ENCODE results near the gene RPS6KA5.
A peak's percentile ranks its signal among the peaks of the same experiment; 100 is the strongest.
"Not testable (repeated sequence)": the region's sequence is repeated elsewhere in the genome, so short reads cannot be mapped to it uniquely, and the experiment has no call there.

RPS6KA5 gene

DNA sequence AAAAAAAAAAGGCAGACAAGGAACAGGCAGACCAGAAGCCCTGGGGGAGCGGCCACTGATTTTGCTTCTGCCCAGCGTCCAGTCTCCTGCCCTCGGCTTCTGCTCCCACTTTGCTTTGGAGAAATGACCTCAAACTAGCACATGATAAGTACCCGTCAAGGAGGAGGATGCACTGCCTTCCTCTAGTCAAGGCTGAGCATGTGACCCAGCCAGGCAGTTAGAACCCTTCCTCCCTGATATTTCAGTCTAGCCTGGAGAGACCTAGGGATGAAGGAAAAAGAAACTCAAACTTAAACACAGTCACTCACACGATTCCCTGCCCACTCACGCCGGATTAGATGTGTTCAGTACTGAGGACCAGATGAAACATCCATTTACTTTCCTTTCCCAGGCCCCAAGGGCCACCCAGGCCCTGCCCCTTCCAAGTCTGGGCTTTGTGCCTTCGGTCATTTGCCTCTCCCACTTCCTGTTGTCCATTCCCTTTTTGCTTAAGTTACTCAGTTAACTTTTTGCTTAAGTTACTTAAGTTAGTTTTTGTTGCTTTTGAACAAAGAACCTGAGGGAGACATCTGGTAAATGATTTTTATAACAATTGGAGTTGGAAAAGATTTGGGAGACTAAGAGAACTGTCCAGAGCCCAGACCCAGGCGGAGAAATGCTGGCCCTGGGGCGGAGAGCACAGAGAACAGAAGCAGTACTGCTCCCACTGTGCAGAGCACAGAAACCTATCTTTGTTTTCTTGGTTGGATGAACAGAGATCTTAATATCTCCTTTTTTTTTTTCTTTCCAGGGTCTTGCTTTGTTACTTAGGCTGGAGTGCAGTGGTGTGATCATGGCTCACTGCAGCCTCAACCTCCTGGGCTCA, 221.2 kb downstream of the RPS6KA5 start:
- H3K27ac ChIP-seq (ENCODE audit: low read depth, low read length), result no peak overlapping the region
- no peak overlapping the region for H3K9ac ChIP-seq (ENCODE audit: low read length)
- H3K4me3 ChIP-seq (ENCODE audit: low read depth in 1 of 2, low read length in 2 of 2), result peak overlapping the region in 1 of 2 donors; percentile 32
- no peaks in the 10 kb centered on the region for H3K36me3 ChIP-seq (ENCODE audit: insufficient read depth, low read length)
- no peaks in the 10 kb centered on the region for H3K4me1 ChIP-seq (ENCODE audit: insufficient read depth, low read length)
- H3K9me3 ChIP-seq (ENCODE audit: low read length), result no peaks in the 10 kb centered on the region
- H3K27me3 ChIP-seq (ENCODE audit: control insufficient read depth in 1 of 2, insufficient read depth in 2 of 2, low read length in 2 of 2), result no peaks in the 10 kb centered on the region

DNA sequence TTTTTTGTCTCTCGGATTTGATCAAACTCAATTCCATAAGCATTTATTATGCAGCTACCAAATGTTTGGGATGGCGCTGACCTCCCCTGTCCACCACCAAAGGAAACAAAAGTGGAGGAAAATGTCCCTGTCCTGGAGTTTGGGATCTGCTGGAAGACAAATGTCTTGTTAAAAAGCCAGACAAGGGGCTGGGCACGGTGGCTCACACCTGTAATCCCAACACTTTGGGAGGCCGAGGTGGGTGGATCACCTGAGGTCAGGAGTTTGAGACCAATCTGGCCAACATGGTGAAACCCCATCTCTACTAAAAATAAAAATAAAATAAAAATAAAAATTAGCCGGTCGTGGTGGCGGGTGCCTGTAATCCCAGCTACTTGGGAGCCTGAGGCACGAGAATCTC, 221.9 kb downstream of the RPS6KA5 start:
- not testable (repeated sequence) for H3K9ac ChIP-seq (ENCODE audit: low read length); H3K27ac ChIP-seq (ENCODE audit: low read depth, low read length); H3K4me3 ChIP-seq (ENCODE audit: low read depth in 1 of 2, low read length in 2 of 2); H3K4me1 ChIP-seq (ENCODE audit: insufficient read depth, low read length); H3K9me3 ChIP-seq (ENCODE audit: low read length); H3K27me3 ChIP-seq (ENCODE audit: control insufficient read depth in 1 of 2, insufficient read depth in 2 of 2, low read length in 2 of 2); H3K36me3 ChIP-seq (ENCODE audit: insufficient read depth, low read length)

DNA sequence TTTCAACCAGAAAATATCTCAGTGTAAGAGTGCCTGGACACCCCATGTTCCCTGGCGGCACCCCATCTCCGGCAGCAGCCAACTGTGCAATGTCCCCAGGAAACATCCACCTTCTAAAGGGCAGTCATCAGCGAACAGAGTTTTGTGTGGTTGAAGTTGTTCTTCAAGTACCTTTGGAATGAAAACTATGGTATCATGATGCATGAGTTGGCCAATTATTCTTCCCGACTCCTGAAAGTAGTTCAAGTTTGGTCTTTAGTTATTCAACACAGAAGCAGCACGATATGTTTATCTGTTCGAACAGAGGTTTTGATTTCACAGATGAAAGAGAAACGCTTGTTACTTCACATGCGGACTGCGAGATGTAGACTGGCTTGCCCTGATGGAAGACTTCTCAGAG, 223.1 kb downstream of the RPS6KA5 start:
- H3K4me3 ChIP-seq (ENCODE audit: low read depth in 1 of 2, low read length in 2 of 2), result no peak overlapping the region
- no peaks in the 10 kb centered on the region for H3K36me3 ChIP-seq (ENCODE audit: insufficient read depth, low read length)
- H3K9ac ChIP-seq (ENCODE audit: low read length), result no peak overlapping the region
- H3K27ac ChIP-seq (ENCODE audit: low read depth, low read length), result no peak overlapping the region
- no peaks in the 10 kb centered on the region for H3K4me1 ChIP-seq (ENCODE audit: insufficient read depth, low read length)
- H3K27me3 ChIP-seq (ENCODE audit: control insufficient read depth in 1 of 2, insufficient read depth in 2 of 2, low read length in 2 of 2), result no peaks in the 10 kb centered on the region
- H3K9me3 ChIP-seq (ENCODE audit: low read length), result no peaks in the 10 kb centered on the region

DNA sequence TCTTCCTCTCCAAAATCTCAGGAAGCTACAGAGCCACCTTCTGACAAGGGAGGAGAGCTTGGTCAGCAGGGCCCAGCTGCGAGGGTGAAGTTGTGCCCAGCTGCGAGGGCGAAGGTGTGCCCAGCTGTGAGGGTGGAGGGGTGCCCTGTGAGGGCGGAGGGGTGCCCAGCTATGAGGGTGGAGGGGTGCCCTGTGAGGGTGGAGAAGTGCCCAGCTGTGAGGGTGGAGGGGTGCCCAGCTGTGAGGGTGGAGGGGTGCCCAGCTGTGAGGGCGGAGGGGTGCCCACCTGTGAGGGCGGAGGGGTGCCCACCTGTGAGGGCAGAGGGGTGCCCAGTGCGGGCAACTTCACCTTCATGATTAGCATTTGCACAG, 223.8 kb downstream of the RPS6KA5 start:
- Histone ChIP-seq H3K27me3 (ENCODE audit: control insufficient read depth in 1 of 2, insufficient read depth in 2 of 2, low read length in 2 of 2) (no peaks in the 10 kb centered on the region), H3K4me1 (ENCODE audit: insufficient read depth, low read length) (no peaks in the 10 kb centered on the region), H3K27ac (ENCODE audit: low read depth, low read length) (no peak overlapping the region), H3K9ac (ENCODE audit: low read length) (no peak overlapping the region), H3K36me3 (ENCODE audit: insufficient read depth, low read length) (no peaks in the 10 kb centered on the region), H3K4me3 (ENCODE audit: low read depth in 1 of 2, low read length in 2 of 2) (no peak overlapping the region), H3K9me3 (ENCODE audit: low read length) (no peaks in the 10 kb centered on the region)

DNA sequence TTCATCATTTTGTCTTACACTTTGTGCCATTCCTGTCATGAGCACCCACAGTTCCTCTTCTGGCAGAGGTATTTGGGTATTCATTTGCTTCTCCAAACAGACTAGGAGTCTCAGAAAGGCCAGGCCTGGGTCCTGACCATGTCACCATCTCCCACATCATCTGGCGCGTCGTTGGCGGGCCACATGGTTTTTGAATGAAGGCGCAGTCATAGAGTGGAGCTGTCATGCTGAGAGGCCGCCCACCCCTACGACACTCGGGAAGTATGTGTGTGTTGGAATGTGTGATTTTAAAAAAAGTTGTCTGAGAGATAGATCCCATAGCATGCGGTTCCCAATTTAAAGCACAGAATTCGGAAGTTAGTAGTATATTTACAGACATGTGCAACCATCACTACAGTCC, 228.6 kb downstream of the RPS6KA5 start:
- peaks cover 12% of the 10 kb centered on the region for H3K4me1 ChIP-seq (ENCODE audit: insufficient read depth, low read length)
- H3K4me3 ChIP-seq (ENCODE audit: low read depth in 1 of 2, low read length in 2 of 2), result no peak overlapping the region
- H3K27ac ChIP-seq (ENCODE audit: low read depth, low read length), result no peak overlapping the region
- no peaks in the 10 kb centered on the region for H3K9me3 ChIP-seq (ENCODE audit: low read length)
- no peak overlapping the region for H3K9ac ChIP-seq (ENCODE audit: low read length)
- no peaks in the 10 kb centered on the region for H3K27me3 ChIP-seq (ENCODE audit: control insufficient read depth in 1 of 2, insufficient read depth in 2 of 2, low read length in 2 of 2)
- H3K36me3 ChIP-seq (ENCODE audit: insufficient read depth, low read length), result no peaks in the 10 kb centered on the region

DNA sequence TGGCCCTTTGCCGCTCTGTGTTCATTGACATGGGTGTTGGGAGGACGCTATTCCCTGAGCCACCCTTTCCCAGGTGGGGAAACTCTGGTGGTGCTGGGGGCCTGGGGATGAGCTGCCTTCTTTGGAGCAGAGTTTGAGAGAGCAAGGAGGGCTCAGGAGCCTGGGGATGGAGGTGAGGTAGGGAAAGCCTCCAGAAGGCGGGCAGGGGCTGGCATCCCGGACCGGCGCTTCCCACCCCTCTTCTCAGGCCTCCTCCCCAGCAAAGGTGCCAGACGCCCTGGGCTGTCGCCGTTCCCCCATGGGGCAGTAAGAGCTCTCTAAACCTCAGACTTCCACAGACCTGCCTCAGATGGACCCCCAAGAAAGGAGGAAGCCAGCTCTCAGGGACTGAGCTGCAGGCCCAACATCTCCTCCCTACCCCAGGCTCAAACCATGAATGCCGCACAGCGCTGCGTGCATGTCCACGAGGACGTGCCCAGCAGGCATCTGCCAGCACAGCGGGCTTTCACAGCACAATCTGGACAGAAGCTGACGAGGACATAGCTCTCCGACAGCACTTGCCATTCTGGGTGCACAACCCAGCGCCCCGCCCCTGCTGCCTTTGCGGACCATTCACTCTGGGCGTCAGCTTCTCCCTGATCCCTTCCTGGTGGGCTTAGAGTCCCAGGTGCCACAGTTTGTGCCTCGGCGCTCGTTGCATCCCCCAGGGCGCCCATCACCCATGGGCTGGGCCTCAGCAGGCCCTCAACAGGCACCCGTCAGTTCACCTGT, 229.3 kb downstream of the RPS6KA5 start:
- H3K9me3 ChIP-seq (ENCODE audit: low read length), result no peaks in the 10 kb centered on the region
- no peak overlapping the region for H3K27ac ChIP-seq (ENCODE audit: low read depth, low read length)
- H3K27me3 ChIP-seq (ENCODE audit: control insufficient read depth in 1 of 2, insufficient read depth in 2 of 2, low read length in 2 of 2), result no peaks in the 10 kb centered on the region
- peaks cover 12% of the 10 kb centered on the region for H3K4me1 ChIP-seq (ENCODE audit: insufficient read depth, low read length)
- no peak overlapping the region for H3K9ac ChIP-seq (ENCODE audit: low read length)
- no peak overlapping the region for H3K4me3 ChIP-seq (ENCODE audit: low read depth in 1 of 2, low read length in 2 of 2)
- no peaks in the 10 kb centered on the region for H3K36me3 ChIP-seq (ENCODE audit: insufficient read depth, low read length)

DNA sequence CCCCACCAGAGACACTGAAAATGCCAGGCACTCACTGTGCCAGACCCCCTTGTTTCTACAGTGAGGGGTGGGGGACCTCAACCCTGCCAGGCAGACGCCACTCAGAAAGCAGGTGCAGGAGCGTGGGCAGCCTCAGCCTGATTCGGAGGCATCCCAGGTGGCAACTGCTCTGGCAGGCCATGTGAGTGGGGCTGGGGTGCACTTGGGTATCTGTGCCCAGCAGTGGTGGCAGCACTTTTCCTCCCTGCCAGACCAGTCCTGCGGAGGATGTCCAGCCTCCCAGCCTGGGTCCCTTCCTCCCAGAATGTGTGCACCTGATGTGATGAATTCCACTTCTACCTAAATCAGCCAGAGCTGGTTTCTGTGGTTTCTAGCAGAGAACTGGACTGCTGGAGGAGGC, 230.8 kb downstream of the RPS6KA5 start:
- Histone ChIP-seq H3K36me3 (ENCODE audit: insufficient read depth, low read length) (no peaks in the 10 kb centered on the region), H3K9ac (ENCODE audit: low read length) (no peak overlapping the region), H3K4me1 (ENCODE audit: insufficient read depth, low read length) (peaks cover 12% of the 10 kb centered on the region), H3K4me3 (ENCODE audit: low read depth in 1 of 2, low read length in 2 of 2) (no peak overlapping the region), H3K9me3 (ENCODE audit: low read length) (no peaks in the 10 kb centered on the region), H3K27ac (ENCODE audit: low read depth, low read length) (no peak overlapping the region), H3K27me3 (ENCODE audit: control insufficient read depth in 1 of 2, insufficient read depth in 2 of 2, low read length in 2 of 2) (no peaks in the 10 kb centered on the region)

DNA sequence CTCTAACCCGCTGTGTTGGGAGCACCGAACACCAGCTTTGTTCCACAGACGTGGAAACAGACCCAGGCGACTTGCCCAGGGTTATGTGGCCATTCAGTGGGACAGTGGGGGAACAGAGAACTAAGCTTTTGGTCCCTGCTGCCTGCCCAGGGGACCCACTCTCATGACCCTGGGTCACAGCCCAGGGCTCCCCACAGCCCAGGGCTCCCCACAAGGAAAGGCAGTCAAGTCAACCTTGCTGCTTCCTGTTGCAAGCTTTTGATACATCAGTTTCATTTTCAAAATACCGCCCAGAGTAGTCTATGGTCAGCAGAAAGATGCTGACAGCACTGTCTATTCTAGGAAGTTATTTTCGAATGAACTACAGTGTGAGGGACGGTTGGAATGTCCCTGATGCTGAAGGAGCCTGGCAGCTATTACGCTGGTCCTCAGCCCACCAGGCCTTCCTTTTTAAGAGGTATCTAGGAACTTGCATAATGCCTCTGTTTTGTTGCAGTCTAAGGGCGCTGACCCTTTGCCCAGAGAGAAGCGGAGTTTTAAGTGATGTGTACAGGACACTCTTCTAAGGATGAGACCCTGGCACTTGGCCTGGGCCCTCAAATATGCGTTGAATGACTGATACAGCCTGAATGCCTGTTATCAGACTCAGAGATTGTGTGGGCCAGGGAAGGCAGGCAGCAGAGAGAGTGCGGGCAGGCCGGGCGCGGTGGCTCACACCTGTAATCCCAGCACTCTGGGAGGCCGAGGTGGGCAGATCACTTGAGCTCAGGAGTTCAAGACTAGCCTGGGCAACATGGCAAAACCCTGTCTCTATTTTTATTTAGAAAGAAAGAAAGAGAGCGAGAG, 231.6 kb downstream of the RPS6KA5 start:
- no peaks in the 10 kb centered on the region for H3K27me3 ChIP-seq (ENCODE audit: control insufficient read depth in 1 of 2, insufficient read depth in 2 of 2, low read length in 2 of 2)
- H3K4me3 ChIP-seq (ENCODE audit: low read depth in 1 of 2, low read length in 2 of 2), result peak overlapping the region; percentile 65 to 66
- no peaks in the 10 kb centered on the region for H3K36me3 ChIP-seq (ENCODE audit: insufficient read depth, low read length)
- peak overlapping the region; percentile 73 for H3K27ac ChIP-seq (ENCODE audit: low read depth, low read length)
- H3K9ac ChIP-seq (ENCODE audit: low read length), result peak overlapping the region; percentile 89
- H3K9me3 ChIP-seq (ENCODE audit: low read length), result no peaks in the 10 kb centered on the region
- H3K4me1 ChIP-seq (ENCODE audit: insufficient read depth, low read length), result peaks cover 12% of the 10 kb centered on the region

DNA sequence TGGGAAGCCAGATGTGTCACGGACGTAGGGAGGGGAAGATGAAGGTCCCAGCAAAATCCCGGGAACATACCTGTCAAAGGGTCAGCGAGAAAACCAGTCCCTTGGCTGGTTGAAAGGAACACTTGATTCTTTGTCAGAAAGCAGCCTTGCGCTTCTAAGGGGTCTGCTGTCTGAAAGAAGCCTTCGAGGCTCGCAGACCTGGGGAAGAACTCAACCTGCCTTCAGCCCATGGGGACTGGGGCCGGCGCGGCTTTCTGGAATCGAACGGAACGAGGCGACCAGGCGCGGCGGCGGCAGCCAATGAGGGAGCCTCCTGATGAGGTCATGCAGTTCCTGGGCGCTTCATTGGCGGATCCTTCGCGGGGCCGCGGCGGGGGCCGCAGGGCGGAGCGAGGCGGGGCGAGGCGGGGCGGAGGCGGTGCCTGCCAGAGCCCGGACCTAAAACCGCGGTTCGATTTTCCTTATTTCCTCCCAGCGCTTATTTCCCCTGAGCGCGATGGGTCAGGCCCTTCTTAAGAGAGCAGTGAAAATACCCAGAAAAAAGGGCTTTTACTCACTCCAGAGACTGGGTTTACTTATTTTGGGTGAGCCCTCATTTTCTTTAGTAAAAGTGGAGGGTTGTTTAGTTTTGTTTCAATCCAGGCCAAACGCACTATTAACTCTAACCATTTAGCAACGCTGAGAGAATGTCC, 232.4 kb downstream of the RPS6KA5 start:
- Histone ChIP-seq H3K27ac (ENCODE audit: low read depth, low read length) (peak overlapping the region; percentile 73), H3K36me3 (ENCODE audit: insufficient read depth, low read length) (no peaks in the 10 kb centered on the region), H3K9ac (ENCODE audit: low read length) (peak overlapping the region; percentile 89), H3K4me3 (ENCODE audit: low read depth in 1 of 2, low read length in 2 of 2) (peak overlapping the region; percentile 65 to 66), H3K9me3 (ENCODE audit: low read length) (no peaks in the 10 kb centered on the region), H3K27me3 (ENCODE audit: control insufficient read depth in 1 of 2, insufficient read depth in 2 of 2, low read length in 2 of 2) (no peaks in the 10 kb centered on the region), H3K4me1 (ENCODE audit: insufficient read depth, low read length) (peaks cover 12% of the 10 kb centered on the region)

DNA sequence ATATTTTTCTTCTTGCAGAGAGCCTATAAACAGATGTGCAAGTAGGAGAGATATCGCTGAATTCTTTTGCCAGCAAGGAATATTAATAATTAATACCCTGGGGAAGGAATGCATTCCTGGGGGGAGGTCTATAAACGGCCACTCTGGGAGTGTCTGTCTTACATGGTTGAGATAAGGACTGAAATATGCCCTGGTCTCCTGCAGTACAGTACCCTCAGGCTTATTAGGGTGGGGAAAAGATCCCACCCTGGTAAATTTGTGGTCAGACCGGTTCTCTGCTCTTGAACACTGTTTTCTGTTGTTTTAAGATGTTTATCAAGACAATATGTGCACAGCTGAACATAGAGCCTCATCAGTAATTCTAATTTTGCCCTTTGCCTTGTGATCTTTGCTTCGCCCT, 236.9 kb downstream of the RPS6KA5 start:
- H3K4me1 ChIP-seq (ENCODE audit: insufficient read depth, low read length); H3K36me3 ChIP-seq (ENCODE audit: insufficient read depth, low read length); H3K27me3 ChIP-seq (ENCODE audit: control insufficient read depth in 1 of 2, insufficient read depth in 2 of 2, low read length in 2 of 2); H3K4me3 ChIP-seq (ENCODE audit: low read depth in 1 of 2, low read length in 2 of 2); H3K27ac ChIP-seq (ENCODE audit: low read depth, low read length); H3K9ac ChIP-seq (ENCODE audit: low read length); H3K9me3 ChIP-seq (ENCODE audit: low read length): not testable (repeated sequence)

DNA sequence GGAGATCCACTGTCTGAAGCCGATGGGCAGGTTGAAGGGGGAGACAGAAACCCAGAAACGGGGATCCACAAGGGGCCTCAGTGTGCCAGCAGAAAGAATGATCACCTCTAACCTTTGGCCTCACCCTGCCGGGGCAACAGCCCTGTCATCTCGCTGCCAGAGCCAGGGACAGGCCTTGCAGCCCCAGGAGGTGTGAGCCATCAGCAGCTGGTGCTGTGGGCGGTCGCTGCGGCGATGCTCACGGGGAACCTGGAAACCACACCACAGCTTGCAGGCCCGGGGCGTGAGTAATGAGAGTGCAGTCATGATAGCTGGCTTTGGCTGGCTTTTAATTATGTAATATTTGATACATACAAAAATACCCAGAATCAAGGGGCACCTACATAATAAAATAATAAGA, 239.5 kb downstream of the RPS6KA5 start:
- Histone ChIP-seq H3K9me3 (ENCODE audit: low read length) (no peaks in the 10 kb centered on the region), H3K9ac (ENCODE audit: low read length) (no peak overlapping the region), H3K36me3 (ENCODE audit: insufficient read depth, low read length) (no peaks in the 10 kb centered on the region), H3K27me3 (ENCODE audit: control insufficient read depth in 1 of 2, insufficient read depth in 2 of 2, low read length in 2 of 2) (no peaks in the 10 kb centered on the region), H3K4me3 (ENCODE audit: low read depth in 1 of 2, low read length in 2 of 2) (no peak overlapping the region), H3K27ac (ENCODE audit: low read depth, low read length) (no peak overlapping the region), H3K4me1 (ENCODE audit: insufficient read depth, low read length) (no peaks in the 10 kb centered on the region)
